Measurements from ENCODE around the gene GABBR2. TPM values are rescaled to one million over a fixed set of nuclear protein-coding genes. Genes with fewer than 3 reads are reported as not detected.

Gene GABBR2
- total and polyA plus RNA-seq, 9 of the 15 experiments (the other 6 are each of a cell fraction or from before 2014, with no cell fraction given) = 0.15 to 1.9 (median 0.32) TPM

DNA sequence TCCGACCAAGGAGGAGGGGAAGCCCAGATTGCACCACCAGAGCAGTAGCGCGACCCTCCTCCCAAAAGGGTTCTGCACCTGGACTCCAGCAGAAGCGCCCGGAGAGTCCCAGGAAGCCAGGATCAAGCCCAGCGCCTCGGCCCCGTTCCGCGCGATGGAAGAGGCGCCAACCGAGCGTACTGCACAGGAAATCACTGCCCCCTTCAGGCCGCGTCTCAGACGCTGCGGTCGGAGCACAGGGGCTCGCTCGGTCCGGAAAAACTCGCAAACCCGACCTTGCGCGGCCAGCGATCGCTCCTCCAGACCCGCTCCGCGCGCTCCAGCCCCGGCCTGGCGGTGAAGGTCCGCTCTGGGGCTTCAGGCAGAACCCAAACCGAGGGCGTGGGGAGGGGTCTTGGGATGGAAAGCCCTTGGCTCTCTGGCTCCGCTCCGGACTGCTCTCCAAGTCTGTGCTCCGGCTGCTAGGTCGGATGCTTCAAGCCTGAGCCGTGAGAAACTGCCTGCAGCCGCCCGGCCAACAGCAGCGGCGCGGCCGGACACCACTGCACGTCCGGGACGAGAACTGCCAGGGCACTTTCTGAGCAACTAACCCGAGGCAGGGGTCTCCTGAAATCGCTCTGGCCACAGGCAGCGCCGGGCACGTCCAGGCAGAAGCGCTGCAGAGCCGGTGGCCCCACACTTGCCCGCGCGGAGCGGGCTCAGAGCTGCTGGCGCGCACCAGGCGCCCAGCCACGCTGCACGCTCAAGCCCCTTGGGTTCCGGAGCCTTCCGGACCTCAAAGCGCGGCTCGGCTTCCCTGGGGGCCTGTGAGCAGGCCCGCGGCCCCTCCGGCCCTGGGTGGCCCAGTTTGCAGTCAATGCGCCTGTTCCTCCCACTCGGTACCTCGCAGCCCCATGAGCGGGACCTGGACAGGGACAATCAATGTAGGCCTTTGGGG lies 1.3 kb downstream of the GABBR2 start (continued):
- TF ChIP-seq PCBP1 (IDR thresholded peaks at IDR 0.05; ENCODE audit: low read depth, low read length, poor library complexity, severe bottlenecking) (peak; percentile 34), MAZ (CRISPR knock-in tag; conservative IDR thresholded peaks at IDR 0.05 in 1 of 2, IDR thresholded peaks at IDR 0.05 in 1 of 2) (peak in 1 of 2 experiments; percentile 42; a peak in 1 of 4 replicates), NEUROD1 (IDR thresholded peaks at IDR 0.05; ENCODE audit: borderline replicate concordance, low read depth, low read length, partially characterized antibody) (no peak), MEF2D (tag; conservative IDR thresholded peaks at IDR 0.05; ENCODE audit: low read depth) (no peak), RCOR1 (IDR thresholded peaks at IDR 0.05; ENCODE audit: borderline replicate concordance in 1 of 2, low read depth in 2 of 2, low read length in 2 of 2) (peak in 1 of 2 experiments; percentile 41; a peak in 1 of 4 replicates), KDM2B (CRISPR knock-in tag; IDR thresholded peaks at IDR 0.05) (peak; percentile 55; the same call in 1 of the 2 replicates)
- TF ChIP-seq, protein P1, sequence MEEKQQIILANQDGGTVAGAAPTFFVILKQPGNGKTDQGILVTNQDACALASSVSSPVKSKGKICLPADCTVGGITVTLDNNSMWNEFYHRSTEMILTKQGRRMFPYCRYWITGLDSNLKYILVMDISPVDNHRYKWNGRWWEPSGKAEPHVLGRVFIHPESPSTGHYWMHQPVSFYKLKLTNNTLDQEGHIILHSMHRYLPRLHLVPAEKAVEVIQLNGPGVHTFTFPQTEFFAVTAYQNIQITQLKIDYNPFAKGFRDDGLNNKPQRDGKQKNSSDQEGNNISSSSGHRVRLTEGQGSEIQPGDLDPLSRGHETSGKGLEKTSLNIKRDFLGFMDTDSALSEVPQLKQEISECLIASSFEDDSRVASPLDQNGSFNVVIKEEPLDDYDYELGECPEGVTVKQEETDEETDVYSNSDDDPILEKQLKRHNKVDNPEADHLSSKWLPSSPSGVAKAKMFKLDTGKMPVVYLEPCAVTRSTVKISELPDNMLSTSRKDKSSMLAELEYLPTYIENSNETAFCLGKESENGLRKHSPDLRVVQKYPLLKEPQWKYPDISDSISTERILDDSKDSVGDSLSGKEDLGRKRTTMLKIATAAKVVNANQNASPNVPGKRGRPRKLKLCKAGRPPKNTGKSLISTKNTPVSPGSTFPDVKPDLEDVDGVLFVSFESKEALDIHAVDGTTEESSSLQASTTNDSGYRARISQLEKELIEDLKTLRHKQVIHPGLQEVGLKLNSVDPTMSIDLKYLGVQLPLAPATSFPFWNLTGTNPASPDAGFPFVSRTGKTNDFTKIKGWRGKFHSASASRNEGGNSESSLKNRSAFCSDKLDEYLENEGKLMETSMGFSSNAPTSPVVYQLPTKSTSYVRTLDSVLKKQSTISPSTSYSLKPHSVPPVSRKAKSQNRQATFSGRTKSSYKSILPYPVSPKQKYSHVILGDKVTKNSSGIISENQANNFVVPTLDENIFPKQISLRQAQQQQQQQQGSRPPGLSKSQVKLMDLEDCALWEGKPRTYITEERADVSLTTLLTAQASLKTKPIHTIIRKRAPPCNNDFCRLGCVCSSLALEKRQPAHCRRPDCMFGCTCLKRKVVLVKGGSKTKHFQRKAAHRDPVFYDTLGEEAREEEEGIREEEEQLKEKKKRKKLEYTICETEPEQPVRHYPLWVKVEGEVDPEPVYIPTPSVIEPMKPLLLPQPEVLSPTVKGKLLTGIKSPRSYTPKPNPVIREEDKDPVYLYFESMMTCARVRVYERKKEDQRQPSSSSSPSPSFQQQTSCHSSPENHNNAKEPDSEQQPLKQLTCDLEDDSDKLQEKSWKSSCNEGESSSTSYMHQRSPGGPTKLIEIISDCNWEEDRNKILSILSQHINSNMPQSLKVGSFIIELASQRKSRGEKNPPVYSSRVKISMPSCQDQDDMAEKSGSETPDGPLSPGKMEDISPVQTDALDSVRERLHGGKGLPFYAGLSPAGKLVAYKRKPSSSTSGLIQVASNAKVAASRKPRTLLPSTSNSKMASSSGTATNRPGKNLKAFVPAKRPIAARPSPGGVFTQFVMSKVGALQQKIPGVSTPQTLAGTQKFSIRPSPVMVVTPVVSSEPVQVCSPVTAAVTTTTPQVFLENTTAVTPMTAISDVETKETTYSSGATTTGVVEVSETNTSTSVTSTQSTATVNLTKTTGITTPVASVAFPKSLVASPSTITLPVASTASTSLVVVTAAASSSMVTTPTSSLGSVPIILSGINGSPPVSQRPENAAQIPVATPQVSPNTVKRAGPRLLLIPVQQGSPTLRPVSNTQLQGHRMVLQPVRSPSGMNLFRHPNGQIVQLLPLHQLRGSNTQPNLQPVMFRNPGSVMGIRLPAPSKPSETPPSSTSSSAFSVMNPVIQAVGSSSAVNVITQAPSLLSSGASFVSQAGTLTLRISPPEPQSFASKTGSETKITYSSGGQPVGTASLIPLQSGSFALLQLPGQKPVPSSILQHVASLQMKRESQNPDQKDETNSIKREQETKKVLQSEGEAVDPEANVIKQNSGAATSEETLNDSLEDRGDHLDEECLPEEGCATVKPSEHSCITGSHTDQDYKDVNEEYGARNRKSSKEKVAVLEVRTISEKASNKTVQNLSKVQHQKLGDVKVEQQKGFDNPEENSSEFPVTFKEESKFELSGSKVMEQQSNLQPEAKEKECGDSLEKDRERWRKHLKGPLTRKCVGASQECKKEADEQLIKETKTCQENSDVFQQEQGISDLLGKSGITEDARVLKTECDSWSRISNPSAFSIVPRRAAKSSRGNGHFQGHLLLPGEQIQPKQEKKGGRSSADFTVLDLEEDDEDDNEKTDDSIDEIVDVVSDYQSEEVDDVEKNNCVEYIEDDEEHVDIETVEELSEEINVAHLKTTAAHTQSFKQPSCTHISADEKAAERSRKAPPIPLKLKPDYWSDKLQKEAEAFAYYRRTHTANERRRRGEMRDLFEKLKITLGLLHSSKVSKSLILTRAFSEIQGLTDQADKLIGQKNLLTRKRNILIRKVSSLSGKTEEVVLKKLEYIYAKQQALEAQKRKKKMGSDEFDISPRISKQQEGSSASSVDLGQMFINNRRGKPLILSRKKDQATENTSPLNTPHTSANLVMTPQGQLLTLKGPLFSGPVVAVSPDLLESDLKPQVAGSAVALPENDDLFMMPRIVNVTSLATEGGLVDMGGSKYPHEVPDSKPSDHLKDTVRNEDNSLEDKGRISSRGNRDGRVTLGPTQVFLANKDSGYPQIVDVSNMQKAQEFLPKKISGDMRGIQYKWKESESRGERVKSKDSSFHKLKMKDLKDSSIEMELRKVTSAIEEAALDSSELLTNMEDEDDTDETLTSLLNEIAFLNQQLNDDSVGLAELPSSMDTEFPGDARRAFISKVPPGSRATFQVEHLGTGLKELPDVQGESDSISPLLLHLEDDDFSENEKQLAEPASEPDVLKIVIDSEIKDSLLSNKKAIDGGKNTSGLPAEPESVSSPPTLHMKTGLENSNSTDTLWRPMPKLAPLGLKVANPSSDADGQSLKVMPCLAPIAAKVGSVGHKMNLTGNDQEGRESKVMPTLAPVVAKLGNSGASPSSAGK (IDR thresholded peaks at IDR 0.05) = peak; percentile 26; the same call in 1 of the 2 replicates
- TF ChIP-seq, protein P2, sequence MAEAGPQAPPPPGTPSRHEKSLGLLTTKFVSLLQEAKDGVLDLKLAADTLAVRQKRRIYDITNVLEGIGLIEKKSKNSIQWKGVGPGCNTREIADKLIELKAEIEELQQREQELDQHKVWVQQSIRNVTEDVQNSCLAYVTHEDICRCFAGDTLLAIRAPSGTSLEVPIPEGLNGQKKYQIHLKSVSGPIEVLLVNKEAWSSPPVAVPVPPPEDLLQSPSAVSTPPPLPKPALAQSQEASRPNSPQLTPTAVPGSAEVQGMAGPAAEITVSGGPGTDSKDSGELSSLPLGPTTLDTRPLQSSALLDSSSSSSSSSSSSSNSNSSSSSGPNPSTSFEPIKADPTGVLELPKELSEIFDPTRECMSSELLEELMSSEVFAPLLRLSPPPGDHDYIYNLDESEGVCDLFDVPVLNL (CRISPR knock-in tag; IDR thresholded peaks at IDR 0.05; ENCODE audit: low read depth) = no peak
- TF ChIP-seq, protein P3, sequence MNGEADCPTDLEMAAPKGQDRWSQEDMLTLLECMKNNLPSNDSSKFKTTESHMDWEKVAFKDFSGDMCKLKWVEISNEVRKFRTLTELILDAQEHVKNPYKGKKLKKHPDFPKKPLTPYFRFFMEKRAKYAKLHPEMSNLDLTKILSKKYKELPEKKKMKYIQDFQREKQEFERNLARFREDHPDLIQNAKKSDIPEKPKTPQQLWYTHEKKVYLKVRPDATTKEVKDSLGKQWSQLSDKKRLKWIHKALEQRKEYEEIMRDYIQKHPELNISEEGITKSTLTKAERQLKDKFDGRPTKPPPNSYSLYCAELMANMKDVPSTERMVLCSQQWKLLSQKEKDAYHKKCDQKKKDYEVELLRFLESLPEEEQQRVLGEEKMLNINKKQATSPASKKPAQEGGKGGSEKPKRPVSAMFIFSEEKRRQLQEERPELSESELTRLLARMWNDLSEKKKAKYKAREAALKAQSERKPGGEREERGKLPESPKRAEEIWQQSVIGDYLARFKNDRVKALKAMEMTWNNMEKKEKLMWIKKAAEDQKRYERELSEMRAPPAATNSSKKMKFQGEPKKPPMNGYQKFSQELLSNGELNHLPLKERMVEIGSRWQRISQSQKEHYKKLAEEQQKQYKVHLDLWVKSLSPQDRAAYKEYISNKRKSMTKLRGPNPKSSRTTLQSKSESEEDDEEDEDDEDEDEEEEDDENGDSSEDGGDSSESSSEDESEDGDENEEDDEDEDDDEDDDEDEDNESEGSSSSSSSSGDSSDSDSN (IDR thresholded peaks at IDR 0.05; ENCODE audit: borderline replicate concordance in 1 of 2, low read depth in 2 of 2, low read length in 2 of 2) = peak; percentile 68 to 72; a peak in 2 of 4 replicates

Measured in K562 (cell line).